DMS114 treated with DMSO at 0.1 percent for 48 hours (cell line): ENCODE data around the gene RIC8A.

ENCODE experiments used
- DNase-seq: peaks from one replicate; lab custom pipeline; 2025; ENCODE audit not compliant: unreplicated experiment; lab: John Stamatoyannopoulos, UW

The RIC8A gene

DNA sequence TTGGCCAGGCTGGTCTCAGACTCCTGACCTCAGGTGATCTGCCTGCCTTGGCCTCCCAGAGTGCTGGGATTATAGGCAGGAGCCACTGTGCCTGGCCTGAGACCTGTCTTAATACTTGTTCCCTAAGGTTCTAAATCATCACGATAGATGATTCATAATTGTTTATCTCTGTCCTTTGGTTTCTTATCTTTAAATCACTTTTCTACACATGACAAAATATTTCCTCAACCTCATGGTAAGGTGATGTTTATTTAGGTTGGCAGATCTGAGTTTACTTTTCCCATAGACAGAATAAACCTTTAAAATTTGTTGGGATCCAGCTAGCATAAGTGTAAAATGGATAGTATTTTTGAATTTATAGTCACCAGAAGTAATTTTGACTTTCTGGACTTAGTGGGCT, 32.8 kb downstream of the RIC8A start:
- DNase-seq: no peak

- DNase-seq: no peak
These were observed 34.1 kb downstream of the RIC8A start for GRCh38 chr11:241634-242033.

GRCh38 chr11:244376-244775, 36.9 kb downstream of the RIC8A start:
- no peak for DNase-seq

DNA sequence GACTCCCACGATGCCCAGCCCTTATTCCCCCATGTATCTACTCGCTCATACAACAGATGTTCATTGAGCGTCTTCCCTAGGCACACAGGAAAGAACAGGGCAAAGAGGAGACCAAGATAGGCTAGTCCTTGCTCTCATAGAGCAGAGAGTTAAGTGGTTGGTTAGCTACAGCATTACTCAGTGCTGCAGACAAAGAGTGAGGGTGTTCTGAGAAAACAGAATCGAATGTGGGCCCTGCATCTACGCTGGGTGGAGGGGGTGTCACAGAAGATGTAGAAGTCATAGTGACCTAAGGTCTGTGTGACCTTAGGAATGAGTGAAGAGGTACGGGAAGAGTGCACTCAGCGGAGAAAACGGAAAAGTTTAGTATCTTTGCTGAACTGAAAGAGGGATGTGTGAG, 41.6 kb downstream of the RIC8A start:
- DNase-seq: no peak

DNA sequence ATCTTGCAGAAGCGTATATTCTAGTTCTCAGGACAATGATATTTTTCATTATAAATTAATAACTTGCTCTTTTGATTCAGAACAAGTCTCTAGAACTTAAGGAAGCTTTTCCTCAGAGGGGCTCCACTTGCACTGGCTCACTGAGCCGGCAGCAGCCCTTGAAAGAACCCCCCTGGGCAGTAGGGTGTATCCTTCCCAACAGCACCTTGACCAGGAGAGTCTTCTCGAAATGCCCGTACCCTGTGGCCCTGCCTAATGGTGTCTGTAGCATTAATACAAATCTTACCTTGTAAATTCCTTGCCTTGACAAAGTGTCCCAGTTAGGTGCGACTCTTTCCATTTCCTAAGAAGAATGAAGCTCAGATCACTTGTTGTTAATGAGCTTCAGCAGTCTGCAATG, 42.8 kb downstream of the RIC8A start:
- DNase-seq: no peak

DNA sequence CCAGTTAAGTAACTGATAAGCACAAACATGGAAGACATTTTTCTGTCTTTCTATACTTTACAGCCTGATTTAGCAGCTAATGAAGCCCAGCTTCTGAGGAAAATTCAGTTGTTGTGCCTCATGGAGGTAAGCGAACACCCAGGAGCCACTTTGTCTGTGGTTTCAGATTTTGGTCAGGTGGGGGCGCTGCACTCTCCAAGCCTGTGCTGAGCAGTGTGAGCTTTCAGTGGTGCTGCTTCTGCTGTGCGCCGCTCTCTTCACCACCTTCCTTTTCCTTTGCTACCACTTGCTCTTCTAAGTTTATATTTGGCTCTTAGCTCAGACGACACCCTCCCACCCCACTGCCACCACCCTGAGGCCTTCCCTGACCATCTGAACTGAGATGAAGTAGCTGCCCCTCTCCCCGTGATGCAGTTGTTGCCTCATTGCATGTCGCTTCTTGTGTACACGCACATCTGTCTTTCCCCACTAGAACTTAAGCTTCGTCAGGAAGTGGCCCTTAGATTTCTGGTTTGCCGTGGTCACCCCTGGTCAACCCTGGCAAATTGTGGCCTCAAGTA, 43.3 kb downstream of the RIC8A start:
- no peak for DNase-seq

DNA sequence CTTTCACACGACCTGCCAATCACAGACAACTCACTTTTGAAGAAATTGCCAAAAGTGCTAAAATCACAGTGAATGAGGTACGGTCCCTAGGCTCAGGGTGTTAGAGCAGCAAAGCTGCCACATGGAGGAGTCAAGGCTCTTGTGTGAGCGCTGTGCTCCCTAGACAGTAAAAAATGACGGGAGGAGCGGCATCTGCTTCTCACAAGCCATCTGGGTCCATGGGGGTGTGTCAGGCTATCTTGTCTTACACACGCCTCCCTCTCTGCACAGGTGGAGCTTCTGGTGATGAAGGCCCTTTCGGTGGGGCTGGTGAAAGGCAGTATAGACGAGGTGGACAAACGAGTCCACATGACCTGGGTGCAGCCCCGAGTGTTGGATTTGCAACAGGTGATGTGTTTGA, 44.0 kb downstream of the RIC8A start:
- no peak for DNase-seq

DNA sequence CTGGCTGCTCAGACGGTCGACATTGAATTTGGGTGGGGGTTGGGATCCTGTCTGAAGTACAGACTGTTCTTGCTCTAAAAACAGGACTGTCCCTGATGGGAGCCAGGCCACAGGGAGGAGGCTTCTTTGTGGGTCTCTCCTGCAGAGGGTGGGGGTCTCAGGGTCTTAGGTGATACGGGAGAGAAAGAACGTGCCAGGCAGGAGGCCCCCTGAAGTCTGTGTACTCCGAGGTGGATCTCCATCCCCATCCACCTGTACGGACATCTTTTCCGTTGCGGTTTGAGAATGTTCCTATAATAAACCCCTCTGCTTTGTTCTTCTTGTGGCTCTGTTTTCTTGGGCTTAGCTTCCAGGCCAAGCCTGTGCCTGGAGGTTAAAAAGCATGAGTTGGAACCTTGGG, 45.2 kb downstream of the RIC8A start:
- no peak for DNase-seq

- DNase-seq: no peak
These were observed 45.8 kb downstream of the RIC8A start for GRCh38 chr11:253160-253885.

- no peak for DNase-seq
These were observed 46.4 kb downstream of the RIC8A start for GRCh38 chr11:253886-254270.

DNA sequence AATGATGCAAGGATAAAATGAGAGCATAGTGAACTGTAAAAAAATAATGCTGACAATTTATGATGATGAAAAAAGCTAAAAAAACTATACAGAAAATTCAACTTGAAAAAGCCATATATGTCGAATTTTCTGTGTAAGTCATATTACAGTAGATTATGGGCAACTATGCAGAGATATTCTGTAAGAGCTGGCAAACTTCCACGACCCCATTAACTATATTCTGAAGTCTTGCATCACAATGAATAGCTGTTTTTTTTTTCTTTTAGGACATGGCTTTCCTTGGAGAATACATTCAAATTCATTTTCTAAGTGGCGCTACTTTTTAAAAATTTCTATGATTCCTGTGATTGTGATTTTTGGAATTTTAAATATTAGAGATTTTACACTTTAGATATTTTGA, 47.7 kb downstream of the RIC8A start:
- DNase-seq: no peak

DNA sequence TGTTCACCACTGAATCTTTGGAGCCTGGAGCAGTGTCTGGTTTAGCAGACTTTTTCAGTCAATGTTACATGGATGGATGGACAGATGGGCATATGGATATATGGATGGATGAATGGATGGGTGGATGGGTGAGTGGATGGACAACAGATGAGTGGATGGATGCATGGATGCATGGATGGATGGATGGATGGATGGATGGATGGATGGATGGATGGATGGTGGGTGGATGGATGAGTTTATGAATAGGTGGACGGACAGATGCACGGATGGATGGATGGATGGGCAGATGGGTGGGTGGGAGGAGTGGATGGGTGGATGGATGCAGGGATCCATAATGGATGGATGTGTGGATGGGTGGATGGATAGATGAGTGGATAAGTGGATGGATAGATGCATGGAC, 48.3 kb downstream of the RIC8A start:
- no peak for DNase-seq

GRCh38 chr11:256952-257737, 49.6 kb downstream of the RIC8A start:
- no peak for DNase-seq

GRCh38 chr11:257766-258493, 50.4 kb downstream of the RIC8A start:
- no peak for DNase-seq

DNA sequence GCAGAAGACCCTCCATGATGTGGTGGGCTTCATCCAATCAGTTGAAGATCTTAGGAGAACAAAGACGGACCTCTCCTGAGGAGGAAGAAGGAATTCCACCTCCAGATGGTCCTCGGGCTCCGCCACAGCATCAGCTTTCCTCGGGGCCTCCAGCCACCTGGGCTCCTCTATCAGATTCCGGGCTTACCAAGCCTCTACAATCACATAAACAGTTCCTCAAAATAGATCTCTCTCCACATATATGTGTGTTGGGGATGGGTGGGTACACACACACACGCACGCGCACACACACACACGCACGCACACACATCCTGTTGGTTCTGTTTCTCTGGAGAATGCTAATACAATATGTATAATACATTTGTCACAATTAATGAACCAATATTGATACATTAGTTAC, 51.9 kb downstream of the RIC8A start:
- no peak for DNase-seq

DNA sequence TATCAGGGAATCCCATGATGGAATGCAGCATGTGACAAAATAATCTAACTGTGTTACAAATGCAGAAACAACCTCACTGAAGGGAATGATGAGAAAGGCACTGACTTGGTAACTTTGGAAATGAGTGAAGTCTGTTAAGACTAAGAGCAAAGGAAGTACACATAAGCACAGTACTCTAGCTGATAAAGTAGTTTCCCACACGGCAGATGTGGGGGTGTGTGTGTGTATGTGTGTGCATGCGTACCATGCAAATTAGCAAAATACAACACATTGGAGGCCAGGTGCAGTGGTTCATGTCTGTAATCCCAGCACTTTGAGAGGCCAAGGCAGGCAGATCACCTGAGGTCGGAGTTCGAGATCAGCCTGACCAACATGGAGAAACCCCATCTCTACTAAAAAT, 54.1 kb downstream of the RIC8A start:
- DNase-seq: no peak
